IMR-90 (cell line): ENCODE data around the gene KRT6A. TPM values are rescaled to one million over a fixed set of nuclear protein-coding genes. Genes with fewer than 3 reads are reported as not detected.
"Not testable (repeated sequence)": the region's sequence is repeated elsewhere in the genome, so short reads cannot be mapped to it uniquely, and the experiment has no call there.

ENCODE experiments used
- ATAC-seq: fragments of 200-7000 bp; cut with Tn5 transposase; 2 replicates; pipeline ENCODE4 v1.9.1; 2020; ENCODE audit warnings: low read depth, mild to moderate bottlenecking, moderate library complexity
- BruUV-seq: library from RNA; stranded (reverse); fragments of 400-500 nt; replicated peaks from 2 replicates; lab custom pipeline; 2021; lab: Mats Ljungman, UMichigan
- CTCF ChIA-PET: fragments of 300-600 bp; formaldehyde crosslinking; extraction: SDS; loops from one replicate; lab custom pipeline; 2021; ENCODE audit warnings: antibody characterized with exemption; lab: Yijun Ruan, JAX
- POLR2A ChIA-PET: fragments of 300-600 bp; sonication (Branson Sonifier 250); formaldehyde crosslinking; loops from one replicate; lab custom pipeline; 2022; ENCODE audit warnings: antibody characterized with exemption; ENCODE audit not compliant: unreplicated experiment; lab: Charles Lee
- DNase-seq: peaks from one replicate; pipeline ENCODE4 v3.0.0; 2013
- H2AFZ ChIP-seq: replicated peaks from 2 replicates; pipeline ENCODE3; 2013; ENCODE audit warnings: low read length, mild to moderate bottlenecking; ENCODE audit not compliant: poor library complexity
- H2AK5ac ChIP-seq: 2 replicates; pipeline ENCODE4 v1.6.1; 2013; ENCODE audit warnings: low read depth, low read length, inconsistent platforms
- H2AK9ac ChIP-seq: replicated peaks from 2 replicates; pipeline ENCODE3; 2013; ENCODE audit warnings: mild to moderate bottlenecking, low read depth, low read length, moderate library complexity; ENCODE audit not compliant: poor library complexity
- H2BK120ac ChIP-seq: 2 replicates; pipeline ENCODE4 v1.6.1; 2013; ENCODE audit warnings: low read depth, low read length, inconsistent platforms
- H2BK15ac ChIP-seq: 3 replicates; pipeline ENCODE4 v1.6.1; 2013; ENCODE audit warnings: low read depth, low read length, inconsistent platforms
- H2BK20ac ChIP-seq: 2 replicates; pipeline ENCODE4 v1.6.1; 2013; ENCODE audit warnings: low read depth, mild to moderate bottlenecking, inconsistent platforms, low read length, moderate library complexity
- H2BK5ac ChIP-seq: 2 replicates; pipeline ENCODE4 v1.6.1; 2013; ENCODE audit warnings: mild to moderate bottlenecking, low read depth, low read length, inconsistent platforms; ENCODE audit not compliant: poor library complexity, severe bottlenecking
- H3K14ac ChIP-seq: replicated peaks from 2 replicates; pipeline ENCODE4 v1.6.1; 2013; ENCODE audit warnings: low read depth, low read length, inconsistent platforms
- H3K18ac ChIP-seq: 2 replicates; pipeline ENCODE4 v1.6.1; 2013; ENCODE audit warnings: low read depth, low read length, control low read depth
- H3K23ac ChIP-seq: 2 replicates; pipeline ENCODE4 v1.6.1; 2013; ENCODE audit warnings: low read depth, low read length, inconsistent platforms
- H3K27ac ChIP-seq: 2 replicates; pipeline ENCODE4 v1.5.1; 2013; ENCODE audit warnings: mild to moderate bottlenecking, control low read depth, low read length; ENCODE audit not compliant: insufficient read depth
- H3K27me3 ChIP-seq: 2 replicates; pipeline ENCODE4 v1.6.1; 2013; ENCODE audit warnings: low read length; ENCODE audit not compliant: control insufficient read depth, insufficient read depth
- H3K36me3 ChIP-seq: 2 replicates; pipeline ENCODE4 v1.6.1; 2013; ENCODE audit warnings: low read length, mixed read lengths; ENCODE audit not compliant: control insufficient read depth, insufficient read depth
- H3K4ac ChIP-seq: 2 replicates; pipeline ENCODE4 v1.6.1; 2013; ENCODE audit warnings: low read depth, low read length, inconsistent platforms
- H3K4me1 ChIP-seq: 2 replicates; pipeline ENCODE4 v1.6.1; 2013; ENCODE audit warnings: low read length, mixed read lengths; ENCODE audit not compliant: control insufficient read depth, insufficient read depth
- H3K4me2 ChIP-seq: 2 replicates; pipeline ENCODE4 v1.6.1; 2013; ENCODE audit warnings: low read depth, mild to moderate bottlenecking, control low read depth, low read length, moderate library complexity
- H3K4me3 ChIP-seq: 2 replicates; pipeline ENCODE4 v1.5.1; 2013; ENCODE audit warnings: low read depth, mild to moderate bottlenecking, control low read depth, low read length, moderate library complexity; ENCODE audit not compliant: insufficient read depth
- H3K56ac ChIP-seq: 2 replicates; pipeline ENCODE4 v1.6.1; 2013; ENCODE audit warnings: low read length, inconsistent platforms; ENCODE audit not compliant: insufficient read depth; ENCODE audit errors: extremely low read depth
- H3K79me1 ChIP-seq, 2 experiments: 2 replicates each; pipeline ENCODE4 v1.6.1; 2013; ENCODE audit warnings: low read length in 2 of 2, inconsistent platforms in 1 of 2, low read depth in 1 of 2
- H3K9ac ChIP-seq: 2 replicates; pipeline ENCODE4 v1.6.1; 2013; ENCODE audit warnings: low read depth, low read length, control low read depth
- H3K9me1 ChIP-seq: 2 replicates; pipeline ENCODE4 v1.6.1; 2013; ENCODE audit warnings: low read length, inconsistent platforms; ENCODE audit not compliant: insufficient read depth
- H3K9me3 ChIP-seq: 2 replicates; pipeline ENCODE4 v1.6.1; 2013; ENCODE audit warnings: low read length; ENCODE audit not compliant: control insufficient read depth, insufficient read depth
- H4K20me1 ChIP-seq: 2 replicates; pipeline ENCODE4 v1.6.1; 2013; ENCODE audit warnings: low read length, inconsistent platforms; ENCODE audit not compliant: insufficient read depth
- H4K5ac ChIP-seq: 2 replicates; pipeline ENCODE4 v1.6.1; 2013; ENCODE audit warnings: mild to moderate bottlenecking, low read depth, low read length, control low read depth
- H4K8ac ChIP-seq, 2 experiments: 2 replicates each; pipeline ENCODE4 v1.6.1; 2013; ENCODE audit warnings: low read depth in 2 of 2, low read length in 2 of 2, control low read depth in 1 of 2, inconsistent platforms in 1 of 2
- H4K91ac ChIP-seq: 2 replicates; pipeline ENCODE4 v1.6.1; 2013; ENCODE audit warnings: low read depth, low read length, inconsistent platforms; ENCODE audit not compliant: insufficient read depth
- CEBPB ChIP-seq: IDR thresholded peaks from 2 replicates; pipeline ENCODE4 v1.6.1; 2012; ENCODE audit warnings: low read depth, low read length, improper control_type of control experiment
- CHD1 ChIP-seq: IDR thresholded peaks from 2 replicates; pipeline ENCODE4 v1.6.1; 2012; ENCODE audit warnings: low read depth, low read length, improper control_type of control experiment
- FOS ChIP-seq: fragments of 150-350 bp; IDR thresholded peaks from 2 replicates; pipeline ENCODE4 v1.6.1; 2016; ENCODE audit warnings: low read depth, low read length
- MXI1 ChIP-seq: IDR thresholded peaks from 2 replicates; pipeline ENCODE4 v1.6.1; 2012; ENCODE audit warnings: low read depth, mild to moderate bottlenecking, low read length, moderate library complexity, borderline replicate concordance
- RFX5 ChIP-seq: IDR thresholded peaks from 2 replicates; pipeline ENCODE4 v1.8.0; 2012; ENCODE audit warnings: low read depth, mild to moderate bottlenecking, low read length, moderate library complexity
- WGBS, 2 experiments: methylation state at CpG; one replicate each; pipeline versions ENCODE4 v1.1.5 to v1.1.7; 2013; ENCODE audit warnings: missing lambda C conversion rate in 2 of 2; ENCODE audit not compliant: insufficient read length in 1 of 2; ENCODE audit errors: extremely low coverage in 2 of 2; 5-methylcytosine and 5-hydroxymethylcytosine counted together
- dilution Hi-C: fragments of 300-500 bp; cut with HindIII; formaldehyde crosslinking; loops from one replicate; pipeline ENCODE4 v1.14.3; 2018; ENCODE audit warnings: low sequenced_read_pairs; ENCODE audit not compliant: unreplicated experiment
- in situ Hi-C: fragments of 300-500 bp; cut with MboI; formaldehyde crosslinking; loops from 3 replicates; pipeline ENCODE4 v1.14.3; 2019; ENCODE audit warnings: low sequenced_read_pairs, inconsistent platforms, mixed read lengths
- intact Hi-C: fragments of 100-400 bp; cut with micrococcal nuclease; formaldehyde crosslinking; loops from 2 replicates; pipeline ENCODE4 v1.10.0; 2022
- polyA plus RNA-seq, 3 experiments: library from polyadenylated mRNA; depleted of rRNA; stranded (reverse); fragments of >200 nt; gene quantifications; 2 replicates each; pipeline ENCODE4 v1.2.3, GENCODE V29; 2012; ENCODE audit warnings: low replicate concordance in 1 of 3
- total RNA-seq: library from RNA; depleted of rRNA; stranded (reverse); fragments of >200 nt; gene quantifications from 2 replicates; pipeline ENCODE4 v1.2.3, GENCODE V29; 2012
- TF ChIP-seq, protein P1 (sequence below): fragments of 150-350 bp; IDR thresholded peaks from 2 replicates; pipeline ENCODE4 v1.6.1; 2017; ENCODE audit warnings: mild to moderate bottlenecking, antibody characterized with exemption, low read length, low read depth
- TF ChIP-seq, protein P2 (sequence below): fragments of 150-350 bp; IDR thresholded peaks from 2 replicates; pipeline ENCODE4 v1.6.1; 2016; ENCODE audit warnings: low read depth, mild to moderate bottlenecking, low read length, moderate library complexity, borderline replicate concordance

Gene KRT6A
- total and polyA plus RNA-seq, 2 of the 4 experiments (the other 2 are of a cell fraction) = not detected

DNA sequence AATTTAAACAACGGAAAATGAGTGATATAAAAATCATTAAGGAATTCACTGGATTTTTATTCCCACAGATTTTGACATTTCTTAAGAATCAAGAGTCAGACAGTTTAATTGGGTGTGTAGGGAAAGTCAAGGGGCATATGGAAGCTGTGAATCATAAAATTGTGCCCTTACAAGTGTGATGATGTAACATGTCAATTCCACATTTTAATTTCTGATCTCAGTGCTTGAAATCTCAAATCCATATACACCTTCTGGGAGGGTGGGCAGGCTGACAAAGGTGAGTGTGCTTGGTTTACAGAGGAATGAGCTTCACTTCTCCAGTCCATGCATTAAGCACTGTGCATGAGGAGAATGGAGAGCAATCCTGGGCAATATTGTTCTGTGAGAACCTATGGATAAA lies 1.0 kb upstream of the KRT6A start:
- Histone ChIP-seq H3K9me1 (no peaks in the 10 kb centered on the region), H3K36me3 (no peaks in the 10 kb centered on the region), H3K14ac (no peak overlapping the region), H3K56ac (no peak overlapping the region), H3K4me2 (no peak overlapping the region), H3K27ac (no peak overlapping the region), H2BK20ac (no peak overlapping the region), H4K20me1 (no peaks in the 10 kb centered on the region), H2AFZ (no peak overlapping the region), H3K4me3 (no peak overlapping the region), H3K9me3 (no peaks in the 10 kb centered on the region), H4K5ac (no peak overlapping the region), H3K27me3 (peaks cover 11% of the 10 kb centered on the region), H3K23ac (no peak overlapping the region), H2AK9ac (no peak overlapping the region), H2AK5ac (no peak overlapping the region), H3K18ac (no peak overlapping the region), H4K8ac (no peak overlapping the region), H2BK120ac (no peak overlapping the region), H2BK15ac (no peak overlapping the region), H3K4me1 (no peaks in the 10 kb centered on the region), H2BK5ac (no peak overlapping the region), H3K79me1 (no peaks in the 10 kb centered on the region), H4K91ac (no peak overlapping the region), H3K4ac (no peak overlapping the region), H3K9ac (no peak overlapping the region)
- intact Hi-C loops (no loop called here), in situ Hi-C loops (no loop called here), dilution Hi-C loops (no loop called here)
- ChIA-PET POLR2A (no interaction called here), CTCF (no interaction called here)
- no peak for DNase-seq
- WGBS, 2 experiments = no CpG with 5 or more reads among the region's 1 CpG
- TF ChIP-seq, protein P1, sequence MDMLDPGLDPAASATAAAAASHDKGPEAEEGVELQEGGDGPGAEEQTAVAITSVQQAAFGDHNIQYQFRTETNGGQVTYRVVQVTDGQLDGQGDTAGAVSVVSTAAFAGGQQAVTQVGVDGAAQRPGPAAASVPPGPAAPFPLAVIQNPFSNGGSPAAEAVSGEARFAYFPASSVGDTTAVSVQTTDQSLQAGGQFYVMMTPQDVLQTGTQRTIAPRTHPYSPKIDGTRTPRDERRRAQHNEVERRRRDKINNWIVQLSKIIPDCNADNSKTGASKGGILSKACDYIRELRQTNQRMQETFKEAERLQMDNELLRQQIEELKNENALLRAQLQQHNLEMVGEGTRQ = no peak
- TF ChIP-seq CHD1 = no peak
- no peak for TF ChIP-seq RFX5
- TF ChIP-seq, protein P2, sequence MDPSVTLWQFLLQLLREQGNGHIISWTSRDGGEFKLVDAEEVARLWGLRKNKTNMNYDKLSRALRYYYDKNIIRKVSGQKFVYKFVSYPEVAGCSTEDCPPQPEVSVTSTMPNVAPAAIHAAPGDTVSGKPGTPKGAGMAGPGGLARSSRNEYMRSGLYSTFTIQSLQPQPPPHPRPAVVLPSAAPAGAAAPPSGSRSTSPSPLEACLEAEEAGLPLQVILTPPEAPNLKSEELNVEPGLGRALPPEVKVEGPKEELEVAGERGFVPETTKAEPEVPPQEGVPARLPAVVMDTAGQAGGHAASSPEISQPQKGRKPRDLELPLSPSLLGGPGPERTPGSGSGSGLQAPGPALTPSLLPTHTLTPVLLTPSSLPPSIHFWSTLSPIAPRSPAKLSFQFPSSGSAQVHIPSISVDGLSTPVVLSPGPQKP = no peak
- TF ChIP-seq MXI1 = no peak
- TF ChIP-seq FOS = no peak
- TF ChIP-seq CEBPB = no peak
- no peak for ATAC-seq
- BruUV-seq = no TSS peak

DNA sequence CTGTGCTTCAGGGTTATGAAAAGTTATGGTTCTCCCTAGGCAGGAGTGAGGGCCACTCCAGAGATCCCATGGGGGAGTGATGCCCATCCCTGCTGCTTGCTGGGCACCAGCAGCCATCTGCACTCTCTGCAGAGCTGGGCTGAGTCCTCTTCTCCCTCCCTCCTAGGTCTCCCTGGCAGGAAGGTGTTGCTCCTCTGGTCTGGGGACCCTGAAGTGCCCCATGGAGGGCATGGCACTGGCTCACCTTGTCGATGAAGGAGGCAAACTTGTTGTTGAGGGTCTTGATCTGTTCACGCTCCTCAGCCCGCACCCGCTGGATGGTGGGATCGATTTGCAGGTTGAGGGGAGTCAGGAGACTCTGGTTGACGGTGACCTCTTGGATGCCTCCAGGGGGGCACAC lies 652 bp downstream of the KRT6A start:
- H3K36me3 ChIP-seq, intact Hi-C loops, H3K4me3 ChIP-seq, ATAC-seq, in situ Hi-C loops, H4K20me1 ChIP-seq, H2BK120ac ChIP-seq, H2BK5ac ChIP-seq, dilution Hi-C loops, DNase-seq, H3K4me1 ChIP-seq, H3K27me3 ChIP-seq, H4K8ac ChIP-seq, H3K14ac ChIP-seq, H3K9me3 ChIP-seq, H2AK5ac ChIP-seq, BruUV-seq, H3K23ac ChIP-seq, POLR2A ChIA-PET, H2BK15ac ChIP-seq, H2BK20ac ChIP-seq, H4K91ac ChIP-seq, H3K9ac ChIP-seq, H3K27ac ChIP-seq, H3K4ac ChIP-seq, H2AK9ac ChIP-seq, H3K4me2 ChIP-seq, H3K79me1 ChIP-seq, H3K18ac ChIP-seq, H3K56ac ChIP-seq, CTCF ChIA-PET, H2AFZ ChIP-seq, H3K9me1 ChIP-seq, H4K5ac ChIP-seq: not testable (repeated sequence)
- 60% methylated on average over 1 of the region's 6 CpGs; no CpG with 5 or more reads in 1 of the 2 experiments for WGBS, 2 experiments
